DMS153 (cell line): ENCODE results near the gene SYNJ1.
"Not testable (repeated sequence)": the region's sequence is repeated elsewhere in the genome, so short reads cannot be mapped to it uniquely, and the experiment has no call there.

Source experiments
- DNase-seq: peaks from one replicate; lab custom pipeline; 2025; lab: John Stamatoyannopoulos, UW

SYNJ1 gene

DNA sequence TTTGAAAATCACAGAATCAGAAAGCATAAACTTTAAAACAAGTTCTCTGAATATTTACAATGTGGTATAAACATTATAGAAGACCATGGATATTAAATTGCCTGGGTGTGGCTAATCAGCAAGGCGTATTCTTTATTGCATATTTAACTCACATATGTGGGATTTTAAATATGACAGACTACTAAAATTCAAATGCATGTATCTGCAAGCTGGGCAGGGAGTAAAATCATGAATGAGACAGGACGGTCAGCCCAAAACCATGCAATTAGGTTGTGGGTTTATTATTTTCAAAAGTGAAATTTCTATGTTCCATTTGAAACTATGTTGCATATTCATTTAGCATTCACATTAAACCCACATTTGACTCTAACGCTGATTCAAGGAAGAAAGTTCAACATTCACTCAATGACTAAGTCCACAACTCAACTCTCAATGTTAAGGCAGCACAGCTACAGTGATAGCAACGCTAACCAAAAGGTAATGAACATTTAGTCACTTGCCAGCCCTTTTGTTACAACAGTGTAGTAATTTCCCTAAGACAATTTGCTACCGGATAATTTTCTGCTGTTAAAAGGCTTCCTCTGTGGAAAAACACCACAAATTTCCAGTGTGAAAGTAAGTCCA is 6.3 kb upstream of the SYNJ1 start:
- DNase-seq: no peak

DNA sequence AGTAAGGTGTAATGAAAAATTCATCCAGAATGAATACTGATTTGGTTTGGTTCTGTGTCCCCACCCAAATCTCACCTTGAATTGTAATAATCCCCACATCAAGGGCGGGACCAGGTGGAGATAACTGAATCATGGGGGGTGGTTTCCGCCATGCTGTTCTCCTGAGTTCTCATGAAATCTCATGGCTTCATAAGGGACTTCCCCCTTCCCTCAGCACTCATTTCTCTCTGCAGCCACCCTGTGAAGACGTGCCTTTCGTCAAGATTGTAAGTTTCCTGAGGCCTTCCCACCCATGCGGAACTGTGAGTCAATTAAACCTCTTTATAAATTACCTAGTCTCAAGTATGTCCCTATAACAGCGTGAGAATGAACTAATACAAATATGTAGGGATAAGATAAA is 5.5 kb upstream of the SYNJ1 start:
- DNase-seq: no peak

DNA sequence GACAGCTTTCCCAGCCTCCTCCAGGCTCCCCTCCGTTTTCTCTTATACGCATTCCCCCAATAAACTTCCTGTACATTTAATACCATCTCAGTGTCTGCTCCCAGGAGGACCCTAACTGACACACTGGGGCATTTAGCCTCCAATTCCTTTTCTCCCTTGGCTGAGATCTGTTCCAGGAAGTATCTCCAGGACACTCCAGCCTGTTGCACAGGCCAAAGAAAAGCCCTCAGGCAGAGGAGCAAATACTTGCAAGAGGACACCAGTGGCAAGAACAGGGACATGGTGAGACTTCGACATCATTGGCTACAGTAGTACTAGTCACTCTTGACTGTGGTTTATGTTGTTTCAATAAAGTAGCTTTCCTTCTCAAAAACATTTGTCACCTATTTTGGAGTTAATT is 4.7 kb upstream of the SYNJ1 start:
- DNase-seq: no peak

DNA sequence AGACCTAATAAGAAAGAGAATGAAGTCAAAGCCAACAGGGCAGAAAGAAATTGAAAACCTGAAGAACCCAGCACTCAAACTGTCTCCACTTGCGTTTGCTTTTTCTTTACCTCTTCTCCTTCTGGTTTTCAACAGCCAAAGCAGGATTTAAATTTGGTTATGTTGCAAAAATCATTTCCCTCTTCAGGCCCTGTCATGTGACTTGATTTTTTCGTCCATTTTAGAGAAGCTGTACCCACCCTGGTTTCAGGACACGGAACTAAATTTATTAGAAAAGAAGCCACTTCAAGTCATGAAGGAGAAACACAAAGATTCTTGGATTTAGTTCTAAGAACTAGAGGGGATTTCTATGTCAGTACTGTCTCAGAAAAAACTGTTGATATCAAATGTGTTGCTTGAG is 1.0 kb upstream of the SYNJ1 start:
- DNase-seq: no peak

DNA sequence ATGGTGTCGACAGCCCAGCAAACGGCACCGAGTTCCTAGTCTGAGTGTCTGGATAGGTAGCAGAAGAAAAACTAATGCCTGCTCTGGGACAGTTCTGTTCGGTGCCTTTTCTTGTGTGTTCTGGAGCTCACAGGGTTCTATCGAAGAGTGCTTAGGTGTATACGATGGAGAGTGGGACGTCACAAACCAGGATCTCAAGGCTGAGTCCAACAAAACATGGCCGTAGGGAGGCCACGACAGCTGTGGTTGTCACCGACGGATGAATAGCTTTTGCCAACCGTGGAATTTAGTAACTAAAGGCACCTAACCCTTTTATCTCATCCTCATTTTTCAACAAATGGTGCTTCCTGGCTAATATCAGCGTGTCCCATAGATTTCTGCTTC is 635 bp upstream of the SYNJ1 start:
- DNase-seq: no peak

DNA sequence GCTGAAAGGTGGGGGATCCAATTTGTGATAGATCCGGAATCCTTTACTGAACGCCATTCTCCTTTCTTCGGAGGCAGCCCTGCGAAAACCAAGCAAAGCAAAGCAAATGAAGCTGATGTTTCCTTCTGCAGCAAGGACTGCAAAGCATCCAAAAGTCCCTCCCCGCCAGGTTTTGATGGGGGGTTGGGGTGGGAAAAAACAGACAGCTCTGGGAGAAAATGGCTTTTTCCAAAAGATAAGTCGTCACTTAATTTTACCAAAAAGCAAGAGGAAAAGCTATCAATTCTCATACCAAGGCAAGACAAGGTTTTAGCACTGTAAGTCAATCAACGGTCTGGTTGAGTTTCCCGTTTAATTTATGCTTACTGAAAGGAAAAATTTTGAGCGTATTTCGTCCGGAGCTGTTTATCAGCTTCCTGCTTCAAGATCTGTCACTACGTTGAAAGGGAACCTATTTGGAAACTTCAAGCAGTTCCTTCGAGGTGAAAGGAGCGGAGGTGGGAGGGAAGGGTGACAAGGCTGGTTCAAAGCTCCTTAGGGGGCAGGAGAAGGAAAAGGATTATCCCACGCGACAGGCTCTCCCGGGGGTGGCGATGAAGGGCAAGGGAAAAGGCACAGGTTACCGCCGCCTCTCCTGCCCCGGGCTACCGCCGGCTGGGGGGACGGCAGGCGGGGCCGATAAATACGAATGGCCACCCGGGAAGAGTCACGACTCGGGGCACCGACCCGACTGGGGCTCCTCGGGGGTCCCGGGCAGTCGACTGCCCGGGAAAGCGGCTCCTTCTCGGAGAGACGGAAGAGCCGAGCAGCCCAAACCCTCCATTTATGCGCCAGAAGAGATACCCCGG is 750 bp downstream of the SYNJ1 start:
- no peak for DNase-seq

DNA sequence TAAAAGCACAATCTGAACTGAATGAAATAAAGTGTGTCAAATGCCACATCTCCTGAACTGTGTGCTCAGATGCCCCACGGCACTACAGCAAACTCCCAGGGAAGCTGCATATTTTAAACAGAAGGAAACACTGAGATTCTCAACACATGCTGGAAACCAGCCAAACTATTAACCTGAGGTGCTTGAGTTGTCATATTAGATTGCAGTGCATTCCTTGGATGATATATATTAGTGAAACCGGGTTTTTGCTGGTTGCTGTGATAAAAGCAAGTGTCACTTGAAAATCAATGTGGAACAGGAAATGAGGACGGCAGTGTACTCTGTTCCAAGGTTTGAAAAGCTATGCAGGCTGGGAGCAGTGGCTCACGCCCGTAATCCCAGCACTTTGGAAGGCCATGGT is 8.7 kb downstream of the SYNJ1 start:
- no peak for DNase-seq

DNA sequence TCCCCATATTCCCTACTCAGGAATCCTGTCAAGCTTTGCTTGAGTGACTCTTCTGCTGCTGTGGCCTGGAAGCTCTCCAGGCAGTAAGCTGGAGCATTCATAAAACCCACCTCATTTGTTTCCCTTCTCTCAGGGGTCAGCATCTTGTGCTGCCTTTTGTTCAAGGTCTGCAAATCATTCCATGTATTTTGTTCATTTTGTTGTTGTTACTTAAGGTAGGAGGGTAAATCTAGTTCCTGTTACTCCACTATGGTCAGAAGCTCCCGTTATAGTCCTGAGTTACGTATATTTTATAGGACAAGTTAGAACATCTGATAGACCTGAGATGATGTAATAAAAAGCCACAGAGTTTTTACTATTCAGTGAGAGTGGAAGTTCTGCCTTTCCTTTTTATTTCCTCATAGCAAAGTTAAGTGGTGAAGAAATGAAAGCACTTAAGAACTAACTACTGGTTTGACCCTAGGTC is 9.9 kb downstream of the SYNJ1 start:
- DNase-seq: no peak

DNA sequence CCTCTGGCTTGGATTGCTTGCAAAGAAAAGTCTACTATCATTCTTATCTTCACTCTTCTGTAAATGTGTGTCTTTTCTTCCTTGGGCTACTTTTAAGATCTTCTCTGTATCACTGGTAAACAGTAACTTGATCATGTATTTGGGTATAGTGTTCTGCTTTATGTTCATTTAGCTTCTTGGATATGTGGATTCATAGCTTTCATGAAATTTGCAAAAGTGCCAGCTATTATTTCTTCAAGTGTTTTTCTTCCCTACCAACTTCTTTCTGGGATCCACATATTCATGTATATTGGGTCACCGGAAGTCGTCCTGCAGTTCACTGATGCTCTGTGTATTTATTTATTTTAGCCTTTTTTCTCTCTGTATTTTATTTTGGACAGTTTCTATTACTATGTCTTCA is 11.3 kb downstream of the SYNJ1 start:
- no peak for DNase-seq

DNA sequence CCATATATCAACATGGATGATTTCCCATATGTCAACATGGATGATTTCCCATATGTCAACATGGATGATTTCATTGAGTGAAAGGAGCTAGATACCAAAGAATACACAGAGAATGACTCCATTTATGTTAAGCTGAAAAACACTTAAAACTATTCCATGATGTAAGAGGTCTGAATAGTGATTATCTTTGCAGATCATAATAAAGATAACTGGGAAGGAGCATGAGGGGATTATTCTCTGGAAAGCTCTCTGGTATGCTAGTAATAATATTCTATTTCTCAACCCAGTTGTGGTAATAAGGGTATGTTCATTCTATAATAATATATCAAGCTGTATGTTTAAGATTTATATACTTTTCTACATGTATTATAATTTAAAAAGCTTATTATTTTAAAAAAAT is 14.1 kb downstream of the SYNJ1 start:
- DNase-seq: no peak

DNA sequence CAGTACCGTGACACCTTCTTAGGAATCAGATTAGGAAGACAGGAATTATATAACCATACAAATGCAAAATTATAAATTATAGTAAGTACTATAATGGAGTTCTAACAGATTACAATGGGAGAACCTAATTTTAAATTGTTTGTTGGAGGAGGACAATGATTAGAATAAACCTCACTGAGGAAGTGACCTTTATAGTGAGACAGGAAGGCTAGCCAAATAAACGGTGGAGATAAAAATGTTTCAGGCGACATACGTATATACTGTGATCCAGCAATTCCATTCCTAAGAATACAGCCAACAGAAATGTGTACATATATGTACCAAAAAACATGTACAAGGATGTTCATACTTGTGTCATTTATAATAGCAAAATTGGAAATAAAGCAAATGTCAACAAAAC is 15.2 kb downstream of the SYNJ1 start:
- DNase-seq: no peak

DNA sequence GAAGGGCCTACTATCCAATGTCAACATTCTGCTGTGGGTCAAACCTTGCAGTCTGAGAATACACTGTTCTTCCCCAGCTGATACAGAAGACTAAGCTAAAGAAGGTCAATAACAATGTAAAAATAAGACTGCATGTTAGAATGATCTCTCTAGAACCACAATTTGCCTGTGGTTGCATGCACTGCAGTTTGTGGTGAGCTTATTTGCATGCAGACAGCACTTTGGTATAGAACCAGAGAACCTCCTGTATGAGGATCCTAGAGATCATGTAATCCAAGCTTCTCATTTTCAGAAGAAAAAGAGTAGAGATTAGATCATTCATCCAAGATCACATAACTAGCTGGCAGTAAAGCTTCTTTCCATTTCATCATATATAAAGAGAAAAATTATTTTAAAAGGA is 15.8 kb downstream of the SYNJ1 start:
- no peak for DNase-seq

DNA sequence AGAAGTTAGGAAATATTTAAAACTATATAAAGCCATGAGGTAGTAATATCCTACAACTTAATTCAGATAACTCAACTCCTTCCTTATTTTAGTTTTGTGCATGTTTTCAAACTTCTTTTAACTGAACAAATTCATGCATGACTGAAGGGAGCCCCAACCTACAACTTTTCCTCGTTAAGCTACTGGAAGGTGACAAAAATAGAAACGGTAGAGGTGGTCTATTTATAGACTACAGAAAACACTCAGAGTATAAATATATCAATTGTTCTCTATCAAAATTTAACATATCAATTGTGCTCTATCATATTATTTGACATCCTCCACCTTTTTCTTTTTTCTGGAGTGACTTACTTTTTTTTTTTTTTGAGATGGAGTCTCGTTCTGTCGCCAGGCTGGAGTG is 16.8 kb downstream of the SYNJ1 start:
- no peak for DNase-seq

DNA sequence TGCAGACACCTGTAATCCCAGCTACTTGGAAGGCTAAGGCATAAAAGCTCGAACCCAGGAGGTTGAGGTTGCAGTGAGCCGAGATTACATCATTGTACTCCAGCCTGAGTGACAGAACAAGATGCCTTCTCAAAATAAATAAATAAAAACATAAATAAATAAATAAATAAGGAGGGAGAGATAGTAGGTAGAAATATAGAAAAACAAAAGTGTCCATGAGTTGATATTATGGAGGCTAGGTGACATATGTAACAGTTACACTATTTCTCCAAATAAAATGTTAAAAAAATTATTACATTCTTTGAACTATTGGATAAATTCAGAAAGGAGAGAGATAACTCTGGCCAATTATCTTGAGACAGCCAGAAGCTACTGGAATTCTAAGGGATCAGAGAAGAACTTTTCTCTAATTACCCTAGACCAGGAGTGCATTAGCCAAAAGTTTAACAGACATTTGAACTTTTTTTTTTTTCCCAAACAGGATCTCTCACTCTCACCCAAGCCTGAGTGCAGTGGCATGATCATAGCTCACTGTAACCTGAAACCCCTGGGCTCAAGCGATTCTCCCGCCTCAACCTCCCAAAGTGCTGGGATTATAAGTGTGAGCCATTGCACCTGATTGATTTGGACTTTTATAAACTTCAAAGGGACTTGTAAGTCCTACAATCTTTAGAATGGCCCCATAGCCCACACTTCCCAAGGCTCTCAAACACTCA is 17.6 kb downstream of the SYNJ1 start:
- no peak for DNase-seq

DNA sequence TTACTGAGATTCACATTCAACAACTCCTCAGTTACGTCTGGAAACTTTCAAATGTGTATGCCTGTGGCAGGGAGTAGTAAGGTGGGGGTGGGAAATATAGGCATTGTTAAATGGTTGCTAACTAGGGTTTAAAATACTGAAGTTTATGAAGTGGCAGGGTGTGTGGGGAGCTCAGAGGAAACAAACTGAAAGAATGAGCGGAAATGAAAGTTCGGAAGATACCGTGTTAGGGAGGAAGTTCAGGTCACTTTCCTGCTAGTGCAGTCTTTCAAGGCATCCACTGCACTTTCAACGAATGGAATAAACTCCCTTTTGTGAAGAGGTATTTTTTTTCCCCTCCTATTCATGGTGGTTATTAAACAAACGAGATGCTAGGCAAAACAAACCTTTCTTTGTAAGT is 19.7 kb downstream of the SYNJ1 start:
- no peak for DNase-seq

DNA sequence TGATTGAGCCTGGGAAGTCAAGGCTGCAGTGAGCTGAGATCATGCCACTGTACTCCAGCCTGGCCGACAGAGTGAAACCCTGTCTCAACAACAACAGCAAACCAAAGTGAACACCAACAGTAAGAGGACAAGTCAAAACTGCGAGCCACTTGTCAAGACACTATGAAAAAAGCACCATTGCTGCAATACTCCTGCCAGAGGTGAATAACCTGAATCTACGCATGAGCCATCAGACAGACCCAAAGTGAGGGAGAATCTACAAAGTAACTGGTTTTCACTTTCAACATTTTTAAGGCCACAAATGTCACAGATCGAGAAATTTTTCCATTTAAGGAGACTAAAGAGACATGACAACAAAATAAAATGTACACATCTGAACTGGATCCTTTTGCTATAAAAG is 21.9 kb downstream of the SYNJ1 start:
- DNase-seq: no peak

DNA sequence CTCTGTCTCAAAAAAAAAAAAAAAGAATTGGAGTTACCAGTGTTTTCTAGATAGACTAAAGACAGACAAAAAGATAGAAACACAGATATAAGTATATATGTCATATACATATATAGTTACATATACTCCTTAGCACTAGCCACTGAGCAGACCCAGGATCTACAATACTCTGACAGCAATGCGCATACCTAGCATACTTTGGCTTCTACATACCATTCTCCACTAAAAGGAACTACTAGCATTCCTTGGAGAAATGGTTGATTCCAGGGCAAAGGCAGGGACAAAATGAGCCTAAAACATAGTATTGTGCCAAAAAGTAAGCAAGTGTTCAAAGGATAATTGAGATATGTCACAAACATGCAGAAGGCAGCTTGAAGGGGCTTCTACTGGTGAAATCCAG is 22.7 kb downstream of the SYNJ1 start:
- DNase-seq: no peak

DNA sequence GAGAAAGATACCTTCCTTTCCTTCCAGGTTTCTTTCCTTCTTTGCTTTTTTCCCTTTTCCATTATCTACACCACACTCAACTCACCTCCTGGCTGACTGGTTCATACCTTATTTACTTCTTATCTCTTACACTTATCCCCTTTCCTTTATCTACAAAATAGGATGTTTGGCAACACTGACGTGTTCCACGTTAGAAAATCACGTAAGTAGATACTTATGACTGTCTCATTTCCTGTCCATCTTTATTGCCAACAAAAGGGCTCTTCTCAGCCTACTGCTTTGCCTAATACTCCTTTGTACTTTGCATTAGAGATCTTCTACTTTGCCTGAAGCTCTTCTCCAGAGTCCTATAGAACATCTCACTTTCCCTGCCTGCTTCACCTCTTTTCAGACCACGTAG is 25.1 kb downstream of the SYNJ1 start:
- DNase-seq: peak; percentile 34

DNA sequence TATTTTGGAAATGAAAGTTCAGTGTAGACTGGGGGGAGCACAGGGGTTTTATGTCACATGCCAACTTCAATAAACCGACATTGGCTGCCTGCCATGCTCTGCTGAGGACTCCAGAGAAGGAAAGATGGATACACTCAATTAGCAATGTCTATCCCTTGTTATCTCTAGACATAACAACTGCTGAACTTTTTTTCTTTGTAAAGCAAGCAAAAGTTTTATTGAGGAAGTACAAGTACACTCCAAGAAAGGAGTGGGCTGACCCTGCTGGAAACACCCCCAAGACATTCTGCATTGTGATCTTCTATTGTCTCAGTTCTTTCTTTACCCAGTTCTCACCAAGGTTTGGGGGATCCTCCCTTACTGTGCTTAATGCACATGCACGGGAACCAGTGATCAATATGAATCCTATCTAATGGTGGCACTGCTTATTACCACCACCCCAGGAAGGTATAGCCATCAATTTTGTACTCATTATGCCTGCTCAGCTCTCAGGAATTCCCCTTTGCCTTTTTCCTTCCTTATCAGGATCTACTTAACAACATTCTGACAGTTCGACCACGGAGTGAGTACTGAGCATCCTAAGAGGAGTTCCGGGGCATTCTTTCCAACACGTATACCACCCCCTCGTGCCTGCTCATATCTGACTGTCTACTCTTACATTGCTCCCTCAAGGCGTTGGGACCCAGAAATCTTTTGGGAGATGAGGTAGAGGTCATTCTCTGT is 28.7 kb downstream of the SYNJ1 start:
- DNase-seq: no peak

DNA sequence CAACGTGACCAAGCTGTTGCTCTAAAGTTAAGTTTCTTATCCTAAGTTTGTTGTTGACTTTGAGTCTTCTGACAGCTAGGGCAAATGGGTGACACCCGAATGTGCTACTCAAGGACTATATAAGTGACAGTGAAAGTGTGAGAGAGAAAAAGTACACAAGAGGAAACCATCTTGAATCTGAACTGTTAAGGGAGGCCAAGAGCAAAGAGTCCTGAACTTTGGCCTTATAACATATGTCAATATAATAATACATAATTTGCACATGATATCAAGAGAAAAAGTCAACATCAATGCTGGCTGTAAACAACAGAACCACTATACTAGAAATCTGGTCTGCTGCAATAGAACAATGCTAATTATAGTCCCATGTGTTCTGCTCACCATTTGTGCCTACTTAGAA is 29.5 kb downstream of the SYNJ1 start:
- no peak for DNase-seq

DNA sequence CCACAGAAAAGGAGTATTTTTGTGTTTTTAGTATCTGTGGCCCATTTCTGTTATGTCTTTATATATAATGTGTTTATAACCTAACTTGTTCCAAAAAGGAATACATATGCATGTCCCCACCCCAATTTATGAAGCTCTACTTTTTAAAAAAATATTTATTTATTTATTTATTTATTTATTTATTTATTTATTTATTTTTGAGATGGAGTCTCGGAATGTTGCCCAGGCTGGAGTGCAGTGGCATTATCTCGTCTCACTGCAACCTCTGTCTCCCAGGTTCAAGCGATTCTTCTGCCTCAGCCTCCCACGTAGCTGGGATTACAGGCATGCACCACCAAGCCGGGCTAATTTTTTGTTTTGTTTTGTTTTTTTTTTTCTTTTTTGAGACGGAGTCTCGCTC is 32.3 kb downstream of the SYNJ1 start:
- DNase-seq: not testable (repeated sequence)

DNA sequence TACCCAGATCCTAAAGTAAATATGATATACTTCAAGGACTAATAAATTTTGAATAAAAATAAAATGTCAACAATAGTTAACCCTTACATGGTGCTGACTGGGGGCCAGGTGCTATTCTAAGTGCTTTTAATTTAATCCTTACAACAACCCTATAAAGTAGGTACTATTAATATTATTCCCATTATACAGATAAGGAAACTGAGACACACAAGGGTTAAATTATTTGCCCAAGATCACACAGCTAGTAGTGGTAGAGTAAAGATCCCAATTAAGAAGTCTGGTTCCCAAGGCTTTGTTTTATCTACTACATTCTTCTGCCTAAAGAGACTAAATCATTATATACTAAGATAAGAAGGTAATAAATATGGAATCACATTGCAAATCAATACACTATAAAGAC is 34.2 kb downstream of the SYNJ1 start:
- DNase-seq: no peak

DNA sequence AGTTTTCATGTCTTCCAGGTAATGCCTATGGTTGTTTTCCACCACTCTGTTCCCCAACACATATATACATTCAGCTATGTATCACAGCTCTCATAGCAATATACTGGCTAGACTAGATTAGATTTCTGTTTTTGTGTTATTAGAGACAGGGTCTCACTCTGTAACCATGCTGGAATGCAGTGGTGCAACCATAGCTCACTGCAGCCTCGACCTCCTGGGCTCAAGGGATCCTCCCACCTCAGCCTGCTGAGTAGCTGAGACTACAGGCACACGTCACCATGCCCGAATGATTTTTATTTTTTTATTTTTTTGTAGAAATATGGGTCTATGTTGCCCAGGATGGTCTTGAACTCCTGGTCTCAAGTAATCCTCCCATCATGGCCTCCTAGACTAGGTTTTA is 37.7 kb downstream of the SYNJ1 start:
- no peak for DNase-seq
